PC-9 (cell line): ENCODE results near the gene TREML4.

Experiments
- CTCF ChIP-seq: fragments of 200-600 bp; sonication (generic); conservative IDR thresholded peaks from 2 replicates; pipeline ENCODE4 v1.6.1; 2017; ENCODE audit warnings: mixed run types, antibody characterized with exemption, mild to moderate bottlenecking, moderate library complexity
- EZH2 ChIP-seq: fragments of 200-600 bp; sonication (generic); IDR thresholded peaks from 2 replicates; pipeline ENCODE4 v1.8.0; 2017; ENCODE audit warnings: antibody characterized with exemption, low read depth

- no peak for TF ChIP-seq CTCF
- no peak for TF ChIP-seq EZH2
These were observed 5.6 kb upstream of the TREML4 start for GRCh38 chr6:41222513-41222912.
